Endothelial cell of hepatic sinusoid (primary cell): ENCODE data around the gene ACSM2A.
"Not testable (repeated sequence)": the region's sequence is repeated elsewhere in the genome, so short reads cannot be mapped to it uniquely, and the experiment has no call there.

Source experiments
- in situ Hi-C: cut with HindIII; loops from 2 replicates; pipeline ENCODE4 v1.10.0; 2017; ENCODE audit warnings: low sequenced_read_pairs

ACSM2A gene

GRCh38 chr16:20446652-20447393 lies 4.5 kb upstream of the ACSM2A start:
- in situ Hi-C loops = not testable (repeated sequence)

GRCh38 chr16:20453633-20454032 lies 2.3 kb downstream of the ACSM2A start:
- in situ Hi-C loops = not testable (repeated sequence)

- in situ Hi-C loops = not testable (repeated sequence)
These were observed 7.9 kb downstream of the ACSM2A start for GRCh38 chr16:20459227-20459626.

GRCh38 chr16:20460313-20460712 lies 9.0 kb downstream of the ACSM2A start:
- in situ Hi-C loops = not testable (repeated sequence)

GRCh38 chr16:20468954-20469353 lies 17.6 kb downstream of the ACSM2A start:
- in situ Hi-C loops = not testable (repeated sequence)

- in situ Hi-C loops = not testable (repeated sequence)
These were observed 18.6 kb downstream of the ACSM2A start for GRCh38 chr16:20469930-20470329.

- in situ Hi-C loops = not testable (repeated sequence)
These were observed 19.4 kb downstream of the ACSM2A start for GRCh38 chr16:20470732-20471131.

- in situ Hi-C loops = not testable (repeated sequence)
These were observed 25.9 kb downstream of the ACSM2A start for GRCh38 chr16:20477188-20477744.

- in situ Hi-C loops = not testable (repeated sequence)
These were observed 32.7 kb downstream of the ACSM2A start for GRCh38 chr16:20483989-20484388.

GRCh38 chr16:20484726-20485125 lies 33.4 kb downstream of the ACSM2A start:
- in situ Hi-C loops = no loop called here

- in situ Hi-C loops = no loop called here
These were observed 34.1 kb downstream of the ACSM2A start for GRCh38 chr16:20485408-20485807.

GRCh38 chr16:20490994-20491393 lies 39.7 kb downstream of the ACSM2A start:
- in situ Hi-C loops = not testable (repeated sequence)

- in situ Hi-C loops = not testable (repeated sequence)
These were observed 40.1 kb downstream of the ACSM2A start for GRCh38 chr16:20491448-20491847.

- in situ Hi-C loops = no loop called here
These were observed 53.1 kb downstream of the ACSM2A start for GRCh38 chr16:20504418-20504817.

- in situ Hi-C loops = no loop called here
These were observed 56.0 kb downstream of the ACSM2A start for GRCh38 chr16:20507280-20507679.

- in situ Hi-C loops = no loop called here
These were observed 59.0 kb downstream of the ACSM2A start for GRCh38 chr16:20510323-20510722.

GRCh38 chr16:20515688-20516090 lies 64.4 kb downstream of the ACSM2A start:
- in situ Hi-C loops = no loop called here

- in situ Hi-C loops = no loop called here
These were observed 65.8 kb downstream of the ACSM2A start for GRCh38 chr16:20517149-20517548.

- in situ Hi-C loops = no loop called here
These were observed 67.9 kb downstream of the ACSM2A start for GRCh38 chr16:20519231-20519630.

GRCh38 chr16:20520103-20520502 lies 68.8 kb downstream of the ACSM2A start:
- in situ Hi-C loops = no loop called here

- in situ Hi-C loops = not testable (repeated sequence)
These were observed 80.5 kb downstream of the ACSM2A start for GRCh38 chr16:20531795-20532194.

GRCh38 chr16:20532284-20532792 lies 81.0 kb downstream of the ACSM2A start:
- in situ Hi-C loops = not testable (repeated sequence)
